SK-N-SH treated with all-trans-retinoic acid at 6 μM for 48 hours (cell line): ENCODE measurements around the gene ARIH2.

Experiments used
- ATAC-seq: fragments of 200-7000 bp; cut with Tn5 transposase; 3 replicates; pipeline ENCODE4 v1.9.1; 2020; ENCODE audit warnings: mild to moderate bottlenecking, moderate library complexity
- ARNTL ChIP-seq: fragments of 450-650 bp; formaldehyde crosslinking; IDR thresholded peaks from 2 replicates; pipeline ENCODE4 v1.5.0; 2020; ENCODE audit warnings: low read depth, mild to moderate bottlenecking, moderate library complexity, borderline replicate concordance
- BACH2 ChIP-seq: fragments of 250-450 bp; sonication (Bioruptor Pico); IDR thresholded peaks from 2 replicates; pipeline ENCODE4 v1.9.0; 2021; ENCODE audit warnings: mild to moderate bottlenecking, borderline replicate concordance
- CSDC2 ChIP-seq: fragments of 250-450 bp; sonication (Bioruptor Pico); IDR thresholded peaks from 2 replicates; pipeline ENCODE4 v1.5.0; 2020; ENCODE audit warnings: mild to moderate bottlenecking, moderate library complexity
- ESRRG ChIP-seq: fragments of 250-450 bp; sonication (Bioruptor Pico); IDR thresholded peaks from 2 replicates; pipeline ENCODE4 v1.6.1; 2021; ENCODE audit warnings: mild to moderate bottlenecking
- GLIS3 ChIP-seq: fragments of 250-450 bp; sonication (Bioruptor Pico); IDR thresholded peaks from 2 replicates; pipeline ENCODE4 v1.5.0; 2020; ENCODE audit warnings: mild to moderate bottlenecking, moderate library complexity
- ISL1 ChIP-seq: fragments of 250-450 bp; sonication (Bioruptor Pico); IDR thresholded peaks from 2 replicates; pipeline ENCODE4 v2.1.2; 2022; ENCODE audit warnings: mild to moderate bottlenecking, moderate library complexity
- OSR1 ChIP-seq: fragments of 250-450 bp; sonication (Bioruptor Pico); IDR thresholded peaks from 2 replicates; pipeline ENCODE4 v1.8.0; 2022; ENCODE audit warnings: moderate library complexity, mild to moderate bottlenecking, inconsistent platforms
- PPARA ChIP-seq: fragments of 250-450 bp; sonication (Bioruptor Pico); IDR thresholded peaks from 2 replicates; pipeline ENCODE4 v1.5.0; 2020; ENCODE audit warnings: mild to moderate bottlenecking, borderline replicate concordance
- RARB ChIP-seq: fragments of 250-450 bp; sonication (Bioruptor Pico); IDR thresholded peaks from 2 replicates; pipeline ENCODE4 v1.8.0; 2021; ENCODE audit warnings: mild to moderate bottlenecking, moderate library complexity
- TOX ChIP-seq: fragments of 250-450 bp; sonication (Bioruptor Pico); IDR thresholded peaks from 2 replicates; pipeline ENCODE4 v1.8.0; 2021; ENCODE audit warnings: mild to moderate bottlenecking, moderate library complexity, borderline replicate concordance
- ZC3H10 ChIP-seq: fragments of 250-450 bp; sonication (Bioruptor Pico); IDR thresholded peaks from 2 replicates; pipeline ENCODE4 v1.5.1; 2021; ENCODE audit warnings: mild to moderate bottlenecking, moderate library complexity
- ZFP3 ChIP-seq: fragments of 250-450 bp; sonication (Bioruptor Pico); IDR thresholded peaks from 2 replicates; pipeline ENCODE4 v1.5.0; 2020; ENCODE audit warnings: mild to moderate bottlenecking, moderate library complexity
- ZFP30 ChIP-seq: fragments of 450-650 bp; formaldehyde crosslinking; IDR thresholded peaks from 2 replicates; pipeline ENCODE4 v1.5.0; 2022; ENCODE audit warnings: mild to moderate bottlenecking, moderate library complexity
- ZNF565 ChIP-seq: fragments of 450-650 bp; formaldehyde crosslinking; conservative IDR thresholded peaks from 2 replicates; pipeline ENCODE4 v1.5.0; 2020; ENCODE audit warnings: low read depth, mild to moderate bottlenecking, moderate library complexity
- ZNF70 ChIP-seq: fragments of 450-650 bp; formaldehyde crosslinking; IDR thresholded peaks from 2 replicates; pipeline ENCODE4 v1.5.0; 2020; ENCODE audit warnings: mild to moderate bottlenecking, moderate library complexity
- ZNF8 ChIP-seq: fragments of 450-650 bp; formaldehyde crosslinking; IDR thresholded peaks from 2 replicates; pipeline ENCODE4 v1.5.0; 2020; ENCODE audit warnings: mild to moderate bottlenecking, moderate library complexity
- TF ChIP-seq, protein P1 (sequence below): fragments of 250-450 bp; sonication (Bioruptor Pico); IDR thresholded peaks from 2 replicates; pipeline ENCODE4 v1.5.1; 2021; ENCODE audit warnings: mild to moderate bottlenecking, moderate library complexity
- TF ChIP-seq, protein P2 (sequence below): fragments of 250-450 bp; sonication (Bioruptor Pico); IDR thresholded peaks from 2 replicates; pipeline ENCODE4 v1.5.0; 2020; ENCODE audit warnings: mild to moderate bottlenecking, moderate library complexity
- TF ChIP-seq, protein P3 (sequence below): fragments of 250-450 bp; sonication (Bioruptor Pico); IDR thresholded peaks from 2 replicates; pipeline ENCODE4 v1.5.1; 2020; ENCODE audit warnings: low read depth, mild to moderate bottlenecking, moderate library complexity
- TF ChIP-seq, protein P4 (sequence below): fragments of 250-450 bp; sonication (Bioruptor Pico); IDR thresholded peaks from 2 replicates; pipeline ENCODE4 v1.8.0; 2021; ENCODE audit warnings: low read depth, mild to moderate bottlenecking, moderate library complexity, borderline replicate concordance
- TF ChIP-seq, protein P5 (sequence below): fragments of 250-450 bp; sonication (Bioruptor Pico); IDR thresholded peaks from 2 replicates; pipeline ENCODE4 v1.8.0; 2020; ENCODE audit warnings: mild to moderate bottlenecking, moderate library complexity, borderline replicate concordance

Gene ARIH2

DNA sequence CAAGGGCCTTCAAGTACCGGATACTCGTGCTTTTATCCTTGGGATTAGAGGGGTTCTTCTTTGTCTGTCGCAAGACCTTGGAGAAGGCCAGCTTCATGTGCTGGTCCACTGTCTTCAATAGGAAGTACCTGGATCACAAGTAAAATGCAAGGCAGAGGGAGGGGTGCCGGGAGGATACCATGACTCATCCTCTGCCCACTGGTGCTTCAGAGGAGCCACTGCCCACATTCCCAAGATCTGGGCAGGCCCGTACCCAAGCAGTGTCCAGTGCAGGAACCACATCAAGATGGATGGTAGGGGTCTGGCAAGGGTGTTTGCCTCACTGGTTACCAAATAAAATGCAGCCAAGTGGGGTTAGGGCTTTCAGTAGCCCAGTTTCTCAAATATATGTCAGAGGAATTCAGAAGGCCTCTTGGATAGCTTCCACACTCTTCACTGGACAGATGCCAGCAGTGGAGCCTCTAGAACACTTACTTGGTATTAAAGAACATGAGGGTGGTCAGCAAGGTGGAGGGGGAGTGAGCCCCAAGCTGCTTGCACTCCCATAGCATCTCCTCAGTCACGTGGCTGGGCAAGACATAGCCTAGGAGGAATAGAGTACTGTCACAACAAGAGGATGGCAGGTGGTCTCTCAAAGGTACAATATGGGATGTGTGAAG is 114.1 kb downstream of the ARIH2 start:
- TF ChIP-seq ZNF565 (CRISPR knock-in tag): no peak
- no peak for TF ChIP-seq ESRRG (CRISPR knock-in tag)
- TF ChIP-seq, protein P1, sequence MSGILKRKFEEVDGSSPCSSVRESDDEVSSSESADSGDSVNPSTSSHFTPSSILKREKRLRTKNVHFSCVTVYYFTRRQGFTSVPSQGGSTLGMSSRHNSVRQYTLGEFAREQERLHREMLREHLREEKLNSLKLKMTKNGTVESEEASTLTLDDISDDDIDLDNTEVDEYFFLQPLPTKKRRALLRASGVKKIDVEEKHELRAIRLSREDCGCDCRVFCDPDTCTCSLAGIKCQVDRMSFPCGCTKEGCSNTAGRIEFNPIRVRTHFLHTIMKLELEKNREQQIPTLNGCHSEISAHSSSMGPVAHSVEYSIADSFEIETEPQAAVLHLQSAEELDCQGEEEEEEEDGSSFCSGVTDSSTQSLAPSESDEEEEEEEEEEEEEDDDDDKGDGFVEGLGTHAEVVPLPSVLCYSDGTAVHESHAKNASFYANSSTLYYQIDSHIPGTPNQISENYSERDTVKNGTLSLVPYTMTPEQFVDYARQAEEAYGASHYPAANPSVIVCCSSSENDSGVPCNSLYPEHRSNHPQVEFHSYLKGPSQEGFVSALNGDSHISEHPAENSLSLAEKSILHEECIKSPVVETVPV (CRISPR knock-in tag): no peak
- TF ChIP-seq ZFP3: no peak
- no peak for TF ChIP-seq ISL1 (CRISPR knock-in tag)
- no peak for TF ChIP-seq ZFP30 (CRISPR knock-in tag)
- TF ChIP-seq ZC3H10 (CRISPR knock-in tag): no peak
- TF ChIP-seq OSR1: no peak
- TF ChIP-seq, protein P2, sequence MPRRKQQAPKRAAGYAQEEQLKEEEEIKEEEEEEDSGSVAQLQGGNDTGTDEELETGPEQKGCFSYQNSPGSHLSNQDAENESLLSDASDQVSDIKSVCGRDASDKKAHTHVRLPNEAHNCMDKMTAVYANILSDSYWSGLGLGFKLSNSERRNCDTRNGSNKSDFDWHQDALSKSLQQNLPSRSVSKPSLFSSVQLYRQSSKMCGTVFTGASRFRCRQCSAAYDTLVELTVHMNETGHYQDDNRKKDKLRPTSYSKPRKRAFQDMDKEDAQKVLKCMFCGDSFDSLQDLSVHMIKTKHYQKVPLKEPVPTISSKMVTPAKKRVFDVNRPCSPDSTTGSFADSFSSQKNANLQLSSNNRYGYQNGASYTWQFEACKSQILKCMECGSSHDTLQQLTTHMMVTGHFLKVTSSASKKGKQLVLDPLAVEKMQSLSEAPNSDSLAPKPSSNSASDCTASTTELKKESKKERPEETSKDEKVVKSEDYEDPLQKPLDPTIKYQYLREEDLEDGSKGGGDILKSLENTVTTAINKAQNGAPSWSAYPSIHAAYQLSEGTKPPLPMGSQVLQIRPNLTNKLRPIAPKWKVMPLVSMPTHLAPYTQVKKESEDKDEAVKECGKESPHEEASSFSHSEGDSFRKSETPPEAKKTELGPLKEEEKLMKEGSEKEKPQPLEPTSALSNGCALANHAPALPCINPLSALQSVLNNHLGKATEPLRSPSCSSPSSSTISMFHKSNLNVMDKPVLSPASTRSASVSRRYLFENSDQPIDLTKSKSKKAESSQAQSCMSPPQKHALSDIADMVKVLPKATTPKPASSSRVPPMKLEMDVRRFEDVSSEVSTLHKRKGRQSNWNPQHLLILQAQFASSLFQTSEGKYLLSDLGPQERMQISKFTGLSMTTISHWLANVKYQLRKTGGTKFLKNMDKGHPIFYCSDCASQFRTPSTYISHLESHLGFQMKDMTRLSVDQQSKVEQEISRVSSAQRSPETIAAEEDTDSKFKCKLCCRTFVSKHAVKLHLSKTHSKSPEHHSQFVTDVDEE: no peak
- no peak for TF ChIP-seq PPARA (CRISPR knock-in tag)
- TF ChIP-seq, protein P3, sequence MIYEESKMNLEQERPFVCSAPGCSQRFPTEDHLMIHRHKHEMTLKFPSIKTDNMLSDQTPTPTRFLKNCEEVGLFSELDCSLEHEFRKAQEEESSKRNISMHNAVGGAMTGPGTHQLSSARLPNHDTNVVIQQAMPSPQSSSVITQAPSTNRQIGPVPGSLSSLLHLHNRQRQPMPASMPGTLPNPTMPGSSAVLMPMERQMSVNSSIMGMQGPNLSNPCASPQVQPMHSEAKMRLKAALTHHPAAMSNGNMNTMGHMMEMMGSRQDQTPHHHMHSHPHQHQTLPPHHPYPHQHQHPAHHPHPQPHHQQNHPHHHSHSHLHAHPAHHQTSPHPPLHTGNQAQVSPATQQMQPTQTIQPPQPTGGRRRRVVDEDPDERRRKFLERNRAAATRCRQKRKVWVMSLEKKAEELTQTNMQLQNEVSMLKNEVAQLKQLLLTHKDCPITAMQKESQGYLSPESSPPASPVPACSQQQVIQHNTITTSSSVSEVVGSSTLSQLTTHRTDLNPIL (CRISPR knock-in tag): no peak
- TF ChIP-seq ZNF70 (CRISPR knock-in tag): no peak
- TF ChIP-seq BACH2 (CRISPR knock-in tag): no peak
- no peak for TF ChIP-seq CSDC2 (CRISPR knock-in tag)
- TF ChIP-seq, protein P4, sequence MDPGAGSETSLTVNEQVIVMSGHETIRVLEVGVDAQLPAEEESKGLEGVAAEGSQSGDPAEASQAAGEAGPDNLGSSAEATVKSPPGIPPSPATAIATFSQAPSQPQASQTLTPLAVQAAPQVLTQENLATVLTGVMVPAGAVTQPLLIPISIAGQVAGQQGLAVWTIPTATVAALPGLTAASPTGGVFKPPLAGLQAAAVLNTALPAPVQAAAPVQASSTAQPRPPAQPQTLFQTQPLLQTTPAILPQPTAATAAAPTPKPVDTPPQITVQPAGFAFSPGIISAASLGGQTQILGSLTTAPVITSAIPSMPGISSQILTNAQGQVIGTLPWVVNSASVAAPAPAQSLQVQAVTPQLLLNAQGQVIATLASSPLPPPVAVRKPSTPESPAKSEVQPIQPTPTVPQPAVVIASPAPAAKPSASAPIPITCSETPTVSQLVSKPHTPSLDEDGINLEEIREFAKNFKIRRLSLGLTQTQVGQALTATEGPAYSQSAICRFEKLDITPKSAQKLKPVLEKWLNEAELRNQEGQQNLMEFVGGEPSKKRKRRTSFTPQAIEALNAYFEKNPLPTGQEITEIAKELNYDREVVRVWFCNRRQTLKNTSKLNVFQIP (CRISPR knock-in tag): no peak
- TF ChIP-seq ZNF8: no peak
- TF ChIP-seq, protein P5, sequence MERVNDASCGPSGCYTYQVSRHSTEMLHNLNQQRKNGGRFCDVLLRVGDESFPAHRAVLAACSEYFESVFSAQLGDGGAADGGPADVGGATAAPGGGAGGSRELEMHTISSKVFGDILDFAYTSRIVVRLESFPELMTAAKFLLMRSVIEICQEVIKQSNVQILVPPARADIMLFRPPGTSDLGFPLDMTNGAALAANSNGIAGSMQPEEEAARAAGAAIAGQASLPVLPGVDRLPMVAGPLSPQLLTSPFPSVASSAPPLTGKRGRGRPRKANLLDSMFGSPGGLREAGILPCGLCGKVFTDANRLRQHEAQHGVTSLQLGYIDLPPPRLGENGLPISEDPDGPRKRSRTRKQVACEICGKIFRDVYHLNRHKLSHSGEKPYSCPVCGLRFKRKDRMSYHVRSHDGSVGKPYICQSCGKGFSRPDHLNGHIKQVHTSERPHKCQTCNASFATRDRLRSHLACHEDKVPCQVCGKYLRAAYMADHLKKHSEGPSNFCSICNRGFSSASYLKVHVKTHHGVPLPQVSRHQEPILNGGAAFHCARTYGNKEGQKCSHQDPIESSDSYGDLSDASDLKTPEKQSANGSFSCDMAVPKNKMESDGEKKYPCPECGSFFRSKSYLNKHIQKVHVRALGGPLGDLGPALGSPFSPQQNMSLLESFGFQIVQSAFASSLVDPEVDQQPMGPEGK (CRISPR knock-in tag): no peak
- no peak for ATAC-seq

DNA sequence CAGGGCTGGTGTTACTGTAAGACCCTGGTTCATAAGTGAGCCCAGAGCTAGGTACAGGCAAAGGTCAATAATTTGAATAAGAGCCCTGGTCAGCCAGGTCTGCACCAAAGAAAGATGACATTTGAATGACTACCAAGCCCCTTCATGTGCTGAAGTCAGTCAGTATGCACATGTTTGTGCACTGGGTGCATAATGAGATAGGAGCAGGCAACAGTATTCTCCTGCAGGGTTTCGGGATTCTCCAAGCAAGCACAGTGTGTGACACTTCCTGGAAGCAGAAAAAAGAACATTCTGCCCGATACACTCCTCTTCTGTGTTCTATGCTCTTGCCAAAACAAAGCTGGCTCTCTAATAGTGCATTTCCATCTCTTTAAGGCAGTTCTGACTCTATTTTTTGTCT is 116.0 kb downstream of the ARIH2 start:
- TF ChIP-seq, protein P3 (CRISPR knock-in tag): no peak
- TF ChIP-seq ISL1 (CRISPR knock-in tag): no peak
- no peak for TF ChIP-seq BACH2 (CRISPR knock-in tag)
- TF ChIP-seq ARNTL: no peak
- TF ChIP-seq ZFP30 (CRISPR knock-in tag): no peak
- TF ChIP-seq ZC3H10 (CRISPR knock-in tag): no peak
- no peak for TF ChIP-seq TOX (CRISPR knock-in tag)
- no peak for TF ChIP-seq GLIS3
- TF ChIP-seq RARB (CRISPR knock-in tag): no peak
- TF ChIP-seq ESRRG (CRISPR knock-in tag): no peak
- TF ChIP-seq, protein P2: no peak
- no peak for TF ChIP-seq CSDC2 (CRISPR knock-in tag)
- no peak for ATAC-seq
